GM12865 (cell line): ENCODE measurements around the gene RIPPLY1.

ENCODE experiments used
- DNase-seq: peaks from one replicate; pipeline ENCODE4 v3.0.0; 2010; ENCODE audit warnings: low read depth
- H3K4me3 ChIP-seq: 2 replicates; pipeline ENCODE4 v1.5.1; 2011; ENCODE audit warnings: mild to moderate bottlenecking, low read depth, low read length, control low read depth
- CTCF ChIP-seq: IDR thresholded peaks from 2 replicates; pipeline ENCODE4 v1.5.1; 2011; ENCODE audit warnings: low read length, control low read depth, low read depth, inconsistent platforms; ENCODE audit not compliant: insufficient read depth; ENCODE audit errors: missing control alignments

The RIPPLY1 gene

GRCh38 chrX:106932492-106932923 lies 29.4 kb upstream of the RIPPLY1 start:
- H3K4me3 ChIP-seq: no peak overlapping the region
- DNase-seq: no peak
- TF ChIP-seq CTCF: no peak

DNA sequence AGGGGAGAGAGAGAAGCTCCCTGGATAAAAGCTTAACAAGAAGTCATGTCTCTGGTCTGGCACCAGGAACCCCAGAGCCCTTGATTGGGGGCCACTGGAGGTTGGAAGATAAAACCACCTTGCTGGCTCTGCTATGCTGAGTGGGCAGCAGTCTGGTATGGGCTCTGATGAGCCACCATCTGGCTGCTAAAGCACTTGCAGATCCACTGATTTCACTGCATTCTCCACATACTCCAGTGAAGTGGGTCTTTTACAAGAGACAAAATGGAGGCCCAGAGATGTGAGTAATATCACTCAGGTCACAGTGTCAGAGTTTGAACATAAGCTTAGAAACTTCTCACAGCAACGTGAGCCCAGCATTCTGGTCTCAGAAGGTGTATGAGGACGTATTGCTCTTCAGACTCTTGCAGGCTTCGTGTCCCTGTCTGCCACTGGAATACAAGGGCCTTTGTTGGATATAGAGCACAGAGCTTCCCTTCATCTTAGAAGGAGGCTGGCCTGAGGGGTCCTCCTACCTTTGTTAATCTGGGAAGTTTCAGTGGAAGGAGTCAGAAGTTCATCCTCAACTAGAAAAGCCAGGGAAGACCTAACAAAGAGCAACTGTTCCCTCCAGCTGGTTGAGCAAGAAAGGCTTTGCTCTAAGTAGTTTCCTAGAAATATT lies 28.8 kb upstream of the RIPPLY1 start:
- no peak for DNase-seq
- H3K4me3 ChIP-seq: no peak overlapping the region
- no peak for TF ChIP-seq CTCF

- DNase-seq: no peak
- no peak overlapping the region for H3K4me3 ChIP-seq
- no peak for TF ChIP-seq CTCF
These were observed 25.1 kb upstream of the RIPPLY1 start for GRCh38 chrX:106928227-106928626.

GRCh38 chrX:106927700-106928099 lies 24.6 kb upstream of the RIPPLY1 start:
- no peak for DNase-seq
- no peak overlapping the region for H3K4me3 ChIP-seq
- no peak for TF ChIP-seq CTCF

DNA sequence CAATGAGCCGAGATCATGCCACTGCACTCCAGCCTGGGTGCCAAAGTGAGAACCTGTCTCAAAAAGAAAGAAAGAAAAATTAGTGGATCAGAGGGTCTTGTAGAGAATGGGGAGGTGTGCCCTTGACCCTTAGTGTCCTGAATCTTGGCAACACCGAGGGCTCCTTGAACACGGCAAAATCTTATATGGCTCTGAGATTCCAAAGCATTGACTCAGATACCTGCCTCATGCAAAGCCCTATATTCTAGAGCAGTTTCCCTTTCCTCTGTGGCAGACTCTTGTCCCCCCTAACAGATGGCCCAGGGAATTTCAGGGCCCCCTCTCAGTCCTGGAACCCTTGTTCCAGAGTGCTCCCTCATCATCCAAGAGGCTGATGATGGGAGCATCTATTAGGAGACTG lies 23.9 kb upstream of the RIPPLY1 start:
- DNase-seq: no peak
- H3K4me3 ChIP-seq: no peak overlapping the region
- no peak for TF ChIP-seq CTCF

DNA sequence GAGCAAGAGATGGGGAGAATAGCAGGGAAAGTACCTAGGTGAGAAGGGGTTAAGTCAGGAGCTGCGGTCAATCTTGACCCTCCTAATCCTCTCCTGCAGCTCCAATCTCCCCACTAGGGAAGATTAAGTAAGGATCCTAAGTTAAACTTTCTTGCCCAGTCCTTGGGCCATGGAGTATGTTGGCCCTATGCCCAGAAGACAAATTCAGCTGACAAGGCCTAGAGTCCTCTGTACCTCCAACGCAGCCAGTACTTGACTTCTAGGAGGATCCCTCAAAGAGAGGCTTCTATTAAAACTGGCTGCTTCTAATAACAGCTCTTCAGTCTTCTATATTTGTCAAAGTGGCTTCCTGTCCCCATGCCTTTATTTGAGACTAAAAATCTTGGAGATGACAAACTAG lies 18.5 kb upstream of the RIPPLY1 start:
- no peak for TF ChIP-seq CTCF
- no peak for DNase-seq
- H3K4me3 ChIP-seq: no peak overlapping the region

DNA sequence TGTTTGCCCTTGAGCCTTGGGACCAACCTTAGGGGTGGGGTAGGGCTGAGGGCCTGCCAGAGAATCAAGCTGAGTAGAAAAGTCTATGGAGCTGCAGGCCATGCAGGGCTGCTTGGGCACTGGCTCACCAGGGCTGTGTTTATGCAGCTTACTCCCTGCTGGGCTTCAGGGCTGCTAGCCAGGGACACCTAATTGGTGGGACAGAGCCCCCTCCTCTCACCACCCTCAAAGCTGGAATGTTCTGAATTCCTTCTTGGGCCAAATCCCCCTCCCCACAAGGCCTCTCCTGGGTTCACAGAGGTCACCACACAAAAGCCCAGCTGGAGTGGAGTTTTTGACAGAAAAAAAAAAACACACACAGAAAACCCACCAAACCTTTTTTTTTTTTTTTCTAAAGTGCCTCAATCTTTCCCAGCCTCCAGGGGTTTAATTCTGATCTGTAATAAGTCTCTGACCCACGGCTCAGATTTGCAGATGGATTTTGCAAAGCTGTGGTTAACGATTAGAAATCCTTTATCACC lies 16.9 kb upstream of the RIPPLY1 start, which contains the start of gene CLDN2:
Gene CLDN2, plus strand, starts transcription at position 471 of the 521 bp plus-strand sequence. CDS start 7,827 bp downstream, outside the sequence.
- DNase-seq: no peak
- H3K4me3 ChIP-seq: no peak within 1 kb of the TSS
- TF ChIP-seq CTCF: no peak
